Calu3 (cell line): Measurements from ENCODE around the gene ACER1. TPM values are rescaled to one million over a fixed set of nuclear protein-coding genes. Genes with fewer than 3 reads are reported as not detected.
"Not testable (repeated sequence)": the region's sequence is repeated elsewhere in the genome, so short reads cannot be mapped to it uniquely, and the experiment has no call there.

Experiments
- BruUV-seq: library from RNA; stranded (reverse); fragments of 400-500 nt; replicated peaks from 2 replicates; lab custom pipeline; 2021; lab: Mats Ljungman, UMichigan
- CTCF ChIA-PET: fragments of 300-600 bp; sonication (Branson Sonifier 250); formaldehyde crosslinking; loops from one replicate; lab custom pipeline; 2022; ENCODE audit warnings: antibody characterized with exemption; lab: Charles Lee
- DNase-seq: peaks from one replicate; pipeline ENCODE4 v3.0.0; 2022
- H3K27ac Mint-ChIP-seq: one replicate; pipeline ENCODE4 v1.8.0; 2022; ENCODE audit warnings: mixed read lengths; ENCODE audit not compliant: unreplicated experiment
- H3K27me3 Mint-ChIP-seq: one replicate; pipeline ENCODE4 v1.8.0; 2022; ENCODE audit warnings: mixed read lengths; ENCODE audit not compliant: unreplicated experiment
- H3K36me3 Mint-ChIP-seq: one replicate; pipeline ENCODE4 v1.8.0; 2022; ENCODE audit warnings: mild to moderate bottlenecking, moderate library complexity, mixed read lengths; ENCODE audit not compliant: insufficient read depth, unreplicated experiment
- H3K4me1 Mint-ChIP-seq: one replicate; pipeline ENCODE4 v1.8.0; 2022; ENCODE audit warnings: mild to moderate bottlenecking, low read depth, mixed read lengths; ENCODE audit not compliant: unreplicated experiment
- H3K4me3 Mint-ChIP-seq: one replicate; pipeline ENCODE4 v1.8.0; 2022; ENCODE audit warnings: mild to moderate bottlenecking, low read depth, moderate library complexity, mixed read lengths; ENCODE audit not compliant: unreplicated experiment
- H3K9me3 Mint-ChIP-seq: one replicate; pipeline ENCODE4 v1.8.0; 2022; ENCODE audit warnings: low read depth, mixed read lengths; ENCODE audit not compliant: unreplicated experiment
- CTCF ChIP-seq: fragments of 200-600 bp; IDR thresholded peaks from one replicate; pipeline ENCODE4 v1.8.0; 2022; ENCODE audit warnings: antibody characterized with exemption; ENCODE audit not compliant: unreplicated experiment
- intact Hi-C: fragments of 100-400 bp; cut with micrococcal nuclease; formaldehyde crosslinking; loops from one replicate; pipeline ENCODE4 v1.10.0; 2022; ENCODE audit not compliant: unreplicated experiment
- total RNA-seq: library from RNA; stranded (reverse); gene quantifications from 2 replicates; pipeline ENCODE4 v1.2.3, GENCODE V29; 2022

Gene ACER1
- total RNA-seq, 1 experiment from 2014 or later, result not detected

- CTCF ChIA-PET, result interaction anchor here (0.6 to 1.5 kb wide), 3 partner anchors 69 to 386 kb away, joined by 4 to 9 read pairs (median 5); no protein-coding TSS in a partner anchor
- H3K36me3 Mint-ChIP-seq, result no peaks in the 10 kb centered on the region
- H3K4me3 Mint-ChIP-seq, result no peak overlapping the region
- intact Hi-C loops, result loop anchor here (2.0 to 10.0 kb wide), 2 partner anchors 189 to 229 kb away; no protein-coding TSS in a partner anchor
- H3K4me1 Mint-ChIP-seq, result peaks cover 9% of the 10 kb centered on the region
- DNase-seq, result no peak
- no peaks in the 10 kb centered on the region for H3K9me3 Mint-ChIP-seq
- no peak overlapping the region for H3K27ac Mint-ChIP-seq
- H3K27me3 Mint-ChIP-seq, result peaks cover 8% of the 10 kb centered on the region
- peak; percentile 48 for TF ChIP-seq CTCF
- no TSS peak for BruUV-seq
Measured at GRCh38 chr19:6354098-6354674, 20.8 kb upstream of the ACER1 start.

- CTCF ChIA-PET, result no interaction called here
- Mint-ChIP-seq H3K9me3 (no peaks in the 10 kb centered on the region), H3K36me3 (no peaks in the 10 kb centered on the region), H3K4me3 (no peak overlapping the region), H3K4me1 (peaks cover 3% of the 10 kb centered on the region), H3K27ac (no peak overlapping the region), H3K27me3 (peaks cover 24% of the 10 kb centered on the region)
- intact Hi-C loops, result loop anchor here (10.0 kb wide), 1 partner anchor 188 kb away; no protein-coding TSS in a partner anchor
- DNase-seq, result no peak
- no TSS peak for BruUV-seq
- no peak for TF ChIP-seq CTCF
Measured at GRCh38 chr19:6352381-6353165, 19.2 kb upstream of the ACER1 start.

GRCh38 chr19:6350688-6351087 lies 17.3 kb upstream of the ACER1 start:
- DNase-seq, result no peak
- BruUV-seq, result no TSS peak
- H3K27ac Mint-ChIP-seq, result no peak overlapping the region
- peaks cover 40% of the 10 kb centered on the region for H3K27me3 Mint-ChIP-seq
- H3K4me3 Mint-ChIP-seq, result no peak overlapping the region
- H3K9me3 Mint-ChIP-seq, result no peaks in the 10 kb centered on the region
- TF ChIP-seq CTCF, result no peak
- CTCF ChIA-PET, result no interaction called here
- intact Hi-C loops, result loop anchor here (10.0 kb wide), 1 partner anchor 186 kb away; no protein-coding TSS in a partner anchor
- H3K36me3 Mint-ChIP-seq, result no peaks in the 10 kb centered on the region
- H3K4me1 Mint-ChIP-seq, result no peaks in the 10 kb centered on the region

- intact Hi-C loops, DNase-seq, H3K4me1 Mint-ChIP-seq, H3K27ac Mint-ChIP-seq, H3K9me3 Mint-ChIP-seq, H3K36me3 Mint-ChIP-seq, BruUV-seq, H3K4me3 Mint-ChIP-seq, CTCF ChIA-PET: not testable (repeated sequence)
- peaks cover 40% of the 10 kb centered on the region for H3K27me3 Mint-ChIP-seq
Measured at GRCh38 chr19:6349271-6349670, 15.9 kb upstream of the ACER1 start.
